GM21526 (cell line): Measurements from ENCODE around the gene IPCEF1.

Experiments
- ATAC-seq: cut with Tn5 transposase; IDR thresholded peaks from one replicate; pipeline ENCODE4 v1.9.1; 2021; ENCODE audit warnings: moderate library complexity; ENCODE audit not compliant: unreplicated experiment, low FRiP score

The IPCEF1 gene

DNA sequence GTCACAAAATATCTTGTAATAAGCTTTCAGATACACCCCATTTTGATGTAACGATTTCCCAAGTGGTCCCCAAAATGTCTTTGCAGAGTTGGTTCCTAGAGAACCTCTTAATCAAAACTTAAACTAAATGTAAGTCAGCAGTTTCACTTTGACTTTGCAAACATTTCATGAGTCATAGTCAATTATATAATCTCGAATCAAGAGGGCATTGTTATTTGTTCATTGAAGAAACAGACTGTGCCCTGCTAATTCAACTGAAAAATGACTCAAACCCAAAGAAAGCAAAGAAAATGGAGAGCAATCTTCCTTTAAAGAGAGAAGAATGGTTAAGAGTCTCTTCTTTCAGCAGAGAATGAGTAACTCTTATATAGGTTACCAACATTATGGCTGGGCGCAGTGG lies 58.3 kb downstream of the IPCEF1 start:
- ATAC-seq, result no peak

DNA sequence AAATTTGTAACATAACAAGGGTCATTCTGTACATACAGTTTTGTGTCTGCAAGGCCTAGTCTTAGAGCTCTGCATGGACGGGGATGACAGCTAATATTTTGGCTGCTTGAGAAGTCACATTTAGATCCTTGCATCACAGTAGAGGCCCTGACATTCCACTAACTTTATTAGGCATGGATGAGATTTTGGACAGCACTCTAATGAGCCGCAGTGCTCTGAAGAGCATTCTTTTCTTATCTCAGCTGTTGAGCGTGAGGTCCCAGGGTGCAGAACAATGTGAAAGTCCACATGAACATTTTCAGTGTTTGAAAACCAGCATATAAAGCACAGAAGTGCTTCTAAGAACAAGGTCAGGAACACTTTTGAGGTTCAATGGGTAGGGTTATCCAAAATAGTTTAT lies 58.9 kb downstream of the IPCEF1 start:
- no peak for ATAC-seq

DNA sequence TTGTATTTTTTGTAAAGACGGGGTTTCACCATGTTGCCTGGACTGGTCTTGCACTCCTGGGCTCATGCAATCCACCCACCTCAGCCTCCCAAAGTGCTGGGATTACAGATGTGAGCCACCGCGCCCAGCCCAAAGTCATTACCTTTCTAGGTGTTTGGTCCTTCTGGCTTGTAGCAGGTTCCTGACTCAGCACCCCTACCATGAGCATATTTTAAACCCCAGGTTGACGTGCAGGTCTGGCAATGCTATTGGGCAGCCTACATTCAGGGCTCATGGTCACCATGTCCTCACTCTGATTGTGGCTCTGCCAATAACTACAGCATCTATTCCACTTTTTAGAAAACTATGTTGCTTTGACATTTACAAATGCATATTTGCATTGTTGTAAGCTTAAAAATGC lies 59.4 kb downstream of the IPCEF1 start:
- ATAC-seq, result no peak

DNA sequence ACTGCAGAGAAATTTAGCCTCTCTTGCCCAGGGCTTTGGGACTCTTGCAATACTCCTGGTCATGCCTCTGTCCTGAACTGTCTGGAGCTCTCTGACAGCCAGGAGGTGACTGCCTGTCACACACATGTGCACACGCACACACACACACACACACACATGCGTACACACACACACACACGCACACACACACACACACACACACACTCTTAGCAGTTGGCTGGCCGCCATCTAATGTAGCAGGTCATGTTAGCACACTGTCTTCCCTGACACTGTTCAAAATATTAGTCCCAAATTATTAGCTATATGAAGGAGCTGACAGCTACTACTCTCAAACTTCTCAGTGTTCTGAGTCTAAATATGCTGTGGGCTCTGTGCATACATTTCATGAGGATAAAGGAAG lies 60.9 kb downstream of the IPCEF1 start:
- no peak for ATAC-seq

DNA sequence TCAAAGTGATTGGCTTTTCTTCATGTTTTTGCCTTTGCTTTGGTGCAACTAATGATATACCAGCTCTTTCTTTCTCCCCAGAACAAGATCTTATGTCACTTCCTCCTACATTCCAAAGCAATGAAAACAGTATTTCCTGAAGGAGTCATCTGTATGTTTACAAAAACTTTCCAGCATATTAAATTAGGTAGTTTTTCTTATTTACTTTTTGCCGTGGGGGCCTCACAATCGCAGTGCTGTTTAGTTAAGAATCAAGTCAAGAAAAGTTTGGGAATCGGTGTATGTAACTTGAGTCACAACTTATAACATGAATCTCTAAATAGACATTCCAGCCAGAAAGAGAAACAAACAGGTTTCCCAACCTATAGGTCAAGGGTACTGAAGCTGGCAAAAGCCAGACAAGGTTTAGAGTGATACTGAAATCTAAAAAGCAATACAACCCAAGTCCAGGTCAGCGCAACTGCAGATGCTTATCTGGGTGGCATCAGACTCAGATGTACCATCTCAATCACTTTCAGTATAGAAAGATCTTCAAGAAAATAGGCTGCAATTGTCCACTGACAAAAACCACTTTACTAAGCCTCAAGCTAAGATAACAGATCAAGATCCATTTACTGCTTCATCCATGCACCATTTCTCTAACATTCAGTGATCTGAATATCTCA lies 63.6 kb downstream of the IPCEF1 start:
- ATAC-seq, result no peak

DNA sequence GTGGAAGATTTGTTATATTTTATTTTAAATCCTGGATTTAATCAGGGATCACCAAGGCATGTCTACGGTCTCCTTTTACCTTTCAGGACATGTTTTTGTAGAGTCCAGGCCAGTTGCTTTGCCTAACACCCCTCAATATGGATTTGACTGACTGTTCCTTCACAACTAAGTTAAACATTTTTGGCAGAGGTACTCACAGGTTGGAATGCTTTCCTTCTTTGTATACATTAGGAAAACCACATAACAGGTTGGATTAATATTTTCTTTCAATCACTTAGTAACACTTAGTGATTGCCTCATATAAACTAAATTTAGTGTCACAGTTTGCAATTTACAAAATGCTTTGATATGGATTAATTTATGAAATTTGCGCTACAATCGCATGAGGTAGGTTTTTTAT lies 64.5 kb downstream of the IPCEF1 start:
- no peak for ATAC-seq

DNA sequence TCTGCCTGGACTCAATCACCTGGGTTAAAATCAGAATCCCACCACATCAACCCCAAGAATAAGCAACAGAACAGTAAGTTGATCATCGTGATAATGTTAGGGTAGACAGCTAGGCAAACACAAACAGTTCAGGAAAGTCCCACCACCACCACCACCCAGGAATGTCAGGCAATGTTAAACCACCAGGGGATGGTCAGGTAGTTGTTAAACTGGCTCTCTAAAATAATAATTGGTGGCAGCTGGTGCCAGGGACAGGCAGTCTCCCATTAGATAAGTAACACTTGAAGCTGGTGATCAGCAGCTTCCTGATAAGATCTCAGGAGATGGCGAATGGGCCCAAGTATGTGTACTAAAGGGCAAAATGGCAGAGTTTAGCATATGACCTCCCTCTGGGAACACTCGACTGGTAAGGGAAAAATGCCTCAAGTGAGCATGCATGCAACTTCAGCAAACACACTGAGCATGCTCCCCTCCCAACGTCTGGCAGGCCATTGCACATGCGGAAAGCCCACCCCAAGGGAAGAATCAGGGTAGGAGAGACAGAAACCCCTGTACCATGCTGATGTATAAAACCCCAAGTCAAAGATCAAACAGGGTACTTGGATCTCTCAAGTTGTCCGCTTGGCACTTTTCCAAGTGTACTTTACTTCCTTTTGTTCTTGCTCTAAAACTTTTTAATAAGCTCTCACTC lies 66.6 kb downstream of the IPCEF1 start:
- ATAC-seq, result no peak

DNA sequence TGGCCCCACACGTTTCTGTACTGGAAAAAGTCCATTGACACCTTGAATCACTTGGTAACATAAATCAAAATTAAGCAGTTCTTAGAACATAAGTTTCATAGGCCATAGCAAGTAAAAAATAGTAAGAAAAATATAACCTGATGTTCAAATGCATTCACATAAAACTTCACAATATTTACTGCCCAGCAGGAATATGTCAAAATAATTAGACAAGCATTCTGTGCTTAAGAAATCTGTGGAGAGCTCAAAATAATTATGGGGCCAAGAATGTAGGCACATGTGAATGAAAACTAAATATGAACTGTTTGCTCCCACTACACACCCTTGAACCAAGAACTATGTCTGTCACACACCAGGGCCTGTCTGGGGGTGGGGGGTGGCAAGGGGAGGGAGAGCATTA lies 70.8 kb downstream of the IPCEF1 start:
- no peak for ATAC-seq

DNA sequence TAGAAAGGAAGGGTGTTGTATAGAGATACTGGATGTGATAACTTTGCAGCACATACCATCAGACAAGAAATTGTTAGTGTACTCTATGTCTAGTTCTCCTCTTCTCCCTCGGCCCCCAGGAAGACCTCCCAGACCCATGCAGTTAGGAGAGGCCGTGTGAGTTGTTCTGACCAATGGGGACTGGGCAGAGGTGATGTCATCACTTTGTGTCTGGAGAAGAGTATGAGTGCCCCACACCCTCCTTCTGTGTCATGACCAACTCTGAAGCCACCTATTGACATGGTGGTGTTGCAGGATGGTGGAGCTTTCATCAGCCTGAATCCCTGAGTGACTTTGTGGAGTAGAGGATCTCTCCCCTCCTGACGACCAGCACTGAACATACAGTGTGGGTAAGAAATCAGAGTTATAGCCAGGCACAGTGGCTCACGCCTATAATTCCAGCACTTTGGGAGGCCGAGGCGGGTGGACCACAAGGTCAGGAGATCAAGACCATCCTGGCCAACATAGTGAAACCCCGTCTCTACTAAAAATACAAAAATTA lies 72.2 kb downstream of the IPCEF1 start:
- no peak for ATAC-seq

DNA sequence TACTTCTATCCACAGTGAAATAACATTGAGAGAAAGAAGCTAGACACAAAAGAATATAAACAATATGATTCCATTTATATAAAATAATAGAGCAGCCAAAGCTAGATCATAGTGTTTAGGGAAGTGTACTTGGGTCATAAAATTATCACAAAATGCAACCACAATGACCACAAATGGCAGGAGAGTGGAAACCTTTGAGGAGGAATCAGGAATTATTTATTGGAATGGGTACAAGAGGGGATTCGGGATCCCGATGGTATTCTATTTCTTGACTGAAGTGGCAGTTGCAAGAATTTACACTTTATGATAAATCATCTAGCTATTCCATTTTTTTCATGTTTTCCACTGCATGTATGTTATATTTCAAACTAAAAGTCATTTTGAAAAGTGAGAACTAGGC lies 76.1 kb downstream of the IPCEF1 start:
- no peak for ATAC-seq

DNA sequence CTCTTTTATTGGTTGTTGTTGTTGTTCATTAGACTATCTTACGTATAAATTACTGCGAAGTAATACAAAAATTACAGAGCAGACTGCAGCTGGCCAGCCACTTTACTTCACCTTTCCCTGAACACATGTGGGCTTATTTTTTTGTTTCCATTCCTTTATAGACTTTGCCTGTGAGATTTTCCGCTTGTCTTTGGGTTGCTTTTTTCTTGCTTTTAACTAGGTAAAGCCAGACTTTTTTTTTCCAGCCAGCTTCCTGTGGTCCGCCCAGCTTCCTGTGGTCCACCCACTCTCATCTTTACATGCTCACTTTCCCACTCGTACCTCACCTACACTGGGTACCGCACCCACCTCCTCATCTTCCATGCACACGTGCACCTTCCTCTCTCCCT lies 79.0 kb downstream of the IPCEF1 start:
- ATAC-seq, result no peak

DNA sequence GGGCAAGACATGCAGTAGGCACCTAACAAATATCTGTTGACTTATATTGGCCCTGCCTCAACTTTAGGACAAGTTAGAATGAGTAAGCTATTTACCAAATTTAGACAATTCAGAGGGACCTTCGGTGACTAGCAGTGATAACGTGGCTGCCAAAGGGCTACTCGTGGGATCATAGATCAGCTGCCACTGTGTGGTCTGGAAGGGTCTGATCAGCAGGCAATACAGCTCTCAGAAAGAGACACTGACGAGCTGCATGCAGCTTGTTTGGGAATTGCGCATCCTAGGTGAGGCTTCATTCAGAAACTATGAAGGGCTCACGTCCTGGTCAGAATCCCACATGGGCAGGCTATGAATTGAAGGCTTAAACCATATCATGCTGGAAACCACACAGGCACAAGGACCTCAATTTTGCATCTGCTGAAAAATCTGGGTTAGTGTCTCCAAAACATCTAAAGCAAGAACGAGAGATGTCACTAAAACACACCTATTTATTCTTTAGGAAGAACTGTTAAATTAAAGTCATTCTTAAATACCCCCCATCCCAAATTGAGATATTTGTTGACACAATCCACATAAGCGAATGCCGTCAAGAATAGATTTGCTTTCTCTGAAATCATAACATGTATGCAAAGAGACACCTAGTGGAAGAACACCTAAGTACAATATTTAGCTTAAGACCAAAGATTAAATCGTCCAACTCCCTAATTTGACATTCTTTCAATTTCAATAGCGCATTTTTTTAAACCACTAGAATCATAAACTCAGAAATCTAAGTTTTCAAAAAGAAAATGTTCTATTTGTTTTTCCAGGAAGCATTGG lies 79.6 kb downstream of the IPCEF1 start:
- peak; percentile 60 for ATAC-seq

DNA sequence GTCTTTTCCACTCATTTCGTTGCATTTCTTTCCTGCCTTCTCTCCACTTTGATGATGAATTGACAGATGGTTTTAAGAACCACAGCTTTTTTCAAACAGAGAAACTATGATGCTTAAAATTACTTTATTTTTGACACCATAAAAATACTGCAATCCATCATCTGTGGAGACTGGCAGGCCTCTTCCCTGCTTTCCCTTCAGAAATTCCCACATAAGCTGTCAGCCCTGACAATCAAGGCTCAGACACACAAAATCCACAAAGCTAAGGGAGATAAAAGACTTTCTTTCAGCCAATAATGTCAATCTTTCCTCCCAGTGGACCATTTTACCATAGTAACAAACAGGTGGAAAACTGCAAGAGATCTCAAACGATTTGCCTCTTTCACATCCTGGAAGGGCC lies 82.4 kb downstream of the IPCEF1 start:
- ATAC-seq, result no peak

DNA sequence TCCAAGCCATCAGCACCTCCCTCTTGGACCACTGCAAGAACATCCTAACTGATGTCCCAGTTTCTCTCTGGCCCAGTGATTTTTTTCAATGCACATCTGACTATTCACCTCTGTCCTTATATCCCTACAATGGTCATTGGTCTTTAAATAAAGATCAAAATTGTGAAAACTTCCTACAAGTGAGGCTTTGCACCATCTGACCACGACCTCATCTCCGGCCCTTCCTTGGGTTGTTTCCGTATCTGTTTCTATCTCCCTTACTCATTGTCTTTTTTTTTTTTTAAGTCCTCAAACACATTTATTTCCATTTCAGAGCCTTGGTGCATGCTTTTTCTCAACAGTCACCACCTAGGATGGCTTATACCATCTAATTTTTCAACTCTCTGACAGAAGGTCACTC lies 88.1 kb downstream of the IPCEF1 start:
- ATAC-seq, result no peak

DNA sequence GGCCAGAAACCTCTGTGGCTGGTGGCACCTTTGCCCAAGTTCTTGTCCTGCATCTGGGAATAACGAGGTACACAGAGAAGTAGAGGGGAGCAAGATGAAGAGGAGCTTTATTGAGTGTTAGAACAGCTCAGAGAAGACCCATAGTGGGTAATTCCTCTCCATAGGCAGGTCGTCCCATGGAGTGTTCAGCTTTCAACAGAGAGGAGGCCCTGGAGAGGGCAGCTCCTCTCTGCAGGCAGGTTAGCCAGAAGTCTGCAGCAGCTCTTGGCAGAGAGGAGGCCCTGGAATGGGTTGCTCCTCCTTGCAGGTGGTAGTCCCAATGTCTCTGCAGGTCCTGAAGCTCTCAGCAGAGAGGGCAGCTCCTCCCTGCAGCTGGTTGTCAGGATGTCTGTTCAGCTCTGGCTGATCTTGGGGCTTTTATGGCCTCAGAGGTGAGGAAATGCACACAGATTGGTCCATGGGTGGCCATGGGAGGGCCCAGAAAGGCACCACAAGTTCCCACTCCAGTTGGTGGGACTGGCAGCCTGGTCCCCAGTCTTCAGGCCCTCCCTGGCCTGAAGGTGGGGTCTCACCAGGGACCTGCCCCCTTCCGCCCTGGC lies 89.0 kb downstream of the IPCEF1 start:
- ATAC-seq, result no peak

DNA sequence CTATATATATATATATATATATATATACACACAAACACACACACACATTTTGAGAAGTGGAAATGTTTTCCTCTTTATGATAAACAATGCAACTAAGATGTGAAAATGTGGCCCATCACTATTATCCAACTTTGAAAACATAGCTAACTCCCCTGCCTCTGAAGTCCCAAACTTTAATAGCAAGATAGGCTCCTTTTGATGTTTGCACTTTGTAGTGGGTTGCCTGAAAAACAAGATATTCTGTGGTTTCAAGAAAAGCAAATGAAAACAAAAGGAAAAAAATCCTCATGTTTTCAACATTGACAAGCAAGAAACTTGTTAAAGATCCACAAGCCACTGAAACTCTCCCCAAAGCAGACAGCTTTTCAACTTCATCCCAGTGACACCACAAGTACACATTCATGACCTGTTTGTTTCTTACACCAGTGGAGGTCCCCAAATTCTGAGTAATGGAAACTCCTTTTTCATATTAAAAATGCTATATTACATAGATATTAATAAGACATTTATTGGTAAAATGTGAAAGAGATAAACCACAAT lies 90.0 kb downstream of the IPCEF1 start:
- no peak for ATAC-seq

DNA sequence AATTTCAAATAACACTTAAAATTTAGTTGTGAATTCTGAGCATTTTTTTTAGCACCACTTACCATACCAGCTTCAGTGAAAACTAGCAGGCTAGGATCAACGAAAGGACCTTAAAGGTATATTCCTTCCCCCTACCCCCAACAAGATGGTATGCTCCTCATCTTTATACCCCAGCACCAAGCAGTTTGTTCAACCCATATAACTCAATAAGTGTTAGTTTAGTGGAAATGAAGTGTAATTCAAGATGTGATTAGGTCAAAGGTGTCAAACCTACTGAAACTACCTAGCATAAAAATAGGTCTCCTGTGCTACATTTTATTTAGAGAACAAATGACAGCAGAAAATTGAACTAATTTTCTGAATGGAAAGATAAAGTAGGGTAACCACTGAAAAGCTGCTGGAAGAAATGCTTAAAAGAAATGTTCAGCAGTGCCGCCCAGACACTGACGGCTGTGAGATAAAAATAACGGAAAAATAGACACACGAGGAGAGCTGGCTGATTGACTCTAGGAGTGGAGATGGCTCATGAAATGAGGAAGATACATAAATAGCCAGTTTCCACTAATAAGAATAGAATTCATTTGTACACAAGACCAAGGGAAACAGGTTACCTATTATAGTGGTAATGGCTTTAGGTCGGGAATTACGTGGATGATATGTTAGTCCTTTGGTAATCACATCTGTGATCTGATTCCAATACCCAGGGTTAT lies 94.8 kb downstream of the IPCEF1 start:
- ATAC-seq, result no peak

DNA sequence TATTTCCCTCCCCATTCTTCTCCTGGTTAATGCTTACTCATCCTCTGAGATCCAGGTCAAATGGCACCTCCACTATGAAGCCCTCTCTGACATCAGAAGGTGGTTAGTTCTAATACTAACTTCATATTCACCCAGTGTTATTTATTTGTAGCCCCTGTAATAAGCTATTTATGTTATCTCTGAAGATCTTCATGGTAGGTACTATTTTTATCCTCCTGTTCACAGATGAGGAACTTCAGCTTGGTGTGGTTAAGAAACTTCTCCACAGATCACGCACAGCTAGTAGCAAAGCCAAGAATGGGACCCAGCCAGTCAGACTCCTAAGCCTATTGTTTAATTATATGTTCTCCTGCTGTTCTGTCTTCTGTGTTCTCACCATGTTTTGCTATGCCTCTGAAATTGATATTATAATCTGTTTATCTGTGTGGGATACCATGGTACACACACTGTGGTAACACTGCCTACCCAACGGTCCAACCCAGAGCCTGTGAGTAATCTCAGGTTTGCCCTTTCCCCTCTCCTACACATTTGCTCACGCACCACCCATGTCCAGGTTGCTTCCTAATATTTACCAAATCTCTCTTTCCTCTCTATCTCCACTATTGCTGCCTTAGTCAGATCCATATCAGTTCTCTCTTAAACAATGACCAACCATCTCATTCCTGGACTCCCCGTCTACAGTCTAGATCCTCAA lies 98.4 kb downstream of the IPCEF1 start:
- ATAC-seq, result peak; percentile 74

DNA sequence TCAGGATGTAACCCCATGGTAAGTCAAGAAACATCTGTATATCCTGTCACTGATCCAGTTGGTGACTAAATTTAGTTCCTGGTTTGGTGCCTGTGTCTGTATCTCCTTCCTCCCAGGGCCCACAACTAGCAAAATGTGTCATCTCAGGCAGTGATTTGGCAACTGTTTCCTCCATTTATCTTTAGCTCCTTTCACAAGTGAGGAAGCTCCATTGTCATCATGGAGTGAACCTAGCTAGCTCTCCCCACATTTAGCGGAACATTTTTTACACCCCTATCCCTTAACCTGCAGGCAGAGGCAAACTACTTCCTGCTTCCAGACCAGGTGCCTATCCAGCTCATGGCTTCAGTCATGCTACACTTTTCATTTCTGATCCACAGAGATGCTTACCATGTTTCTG lies 99.5 kb downstream of the IPCEF1 start:
- no peak for ATAC-seq

DNA sequence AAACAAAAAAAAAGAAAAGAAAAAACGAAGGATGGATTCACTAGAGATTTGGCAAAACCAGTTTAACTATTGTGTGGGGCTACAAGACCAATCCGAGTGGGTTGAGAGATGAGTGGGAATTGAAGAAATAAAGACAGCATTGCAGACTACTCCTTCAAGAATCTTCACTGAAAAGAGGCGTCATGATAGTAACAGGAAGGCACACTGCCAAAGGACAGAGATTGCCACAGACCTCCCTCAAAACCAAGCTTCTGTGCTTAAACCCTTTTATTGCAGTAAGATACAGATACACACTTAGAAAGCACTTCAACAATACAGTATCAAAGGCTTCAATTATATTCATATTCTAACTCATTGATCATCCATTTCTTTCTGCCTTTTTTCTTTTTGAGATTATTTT lies 103.9 kb downstream of the IPCEF1 start:
- ATAC-seq, result no peak
